NCI-H345 (cell line): ENCODE results near the gene GORASP1.

Experiments used
- DNase-seq: peaks from one replicate; lab custom pipeline; 2025; lab: John Stamatoyannopoulos, UW

Gene GORASP1

GRCh38 chr3:39107388-39108199, at the start of gene GORASP1, which contains the start of gene TTC21A:
Gene GORASP1, minus strand, starts transcription at chr3:39107627. Its CDS starts 86 bp downstream, at chr3:39107541.
Gene TTC21A, plus strand, starts transcription at chr3:39107680. Its CDS starts 158 bp downstream, at chr3:39107838.
- peak; percentile 75 for DNase-seq

GRCh38 chr3:39156421-39156820, 49.0 kb upstream of the GORASP1 start:
- no peak for DNase-seq

GRCh38 chr3:39154280-39155021, 47.0 kb upstream of the GORASP1 start:
- no peak for DNase-seq

DNA sequence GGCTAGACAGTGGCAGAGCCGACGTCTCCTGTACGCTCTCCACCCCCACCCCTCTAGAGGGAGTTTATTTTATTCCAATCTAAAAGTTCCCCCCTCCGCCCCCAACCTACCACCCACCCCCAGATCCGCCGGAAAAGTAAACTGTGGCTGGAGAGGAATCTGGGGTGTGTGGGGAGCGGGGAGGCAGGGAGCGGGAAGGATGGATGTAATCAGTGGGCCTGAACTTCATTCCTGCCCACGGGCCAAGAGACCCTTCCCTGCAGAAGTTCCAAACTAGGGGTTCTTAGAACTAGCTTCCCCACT, 46.5 kb upstream of the GORASP1 start:
- DNase-seq: no peak

DNA sequence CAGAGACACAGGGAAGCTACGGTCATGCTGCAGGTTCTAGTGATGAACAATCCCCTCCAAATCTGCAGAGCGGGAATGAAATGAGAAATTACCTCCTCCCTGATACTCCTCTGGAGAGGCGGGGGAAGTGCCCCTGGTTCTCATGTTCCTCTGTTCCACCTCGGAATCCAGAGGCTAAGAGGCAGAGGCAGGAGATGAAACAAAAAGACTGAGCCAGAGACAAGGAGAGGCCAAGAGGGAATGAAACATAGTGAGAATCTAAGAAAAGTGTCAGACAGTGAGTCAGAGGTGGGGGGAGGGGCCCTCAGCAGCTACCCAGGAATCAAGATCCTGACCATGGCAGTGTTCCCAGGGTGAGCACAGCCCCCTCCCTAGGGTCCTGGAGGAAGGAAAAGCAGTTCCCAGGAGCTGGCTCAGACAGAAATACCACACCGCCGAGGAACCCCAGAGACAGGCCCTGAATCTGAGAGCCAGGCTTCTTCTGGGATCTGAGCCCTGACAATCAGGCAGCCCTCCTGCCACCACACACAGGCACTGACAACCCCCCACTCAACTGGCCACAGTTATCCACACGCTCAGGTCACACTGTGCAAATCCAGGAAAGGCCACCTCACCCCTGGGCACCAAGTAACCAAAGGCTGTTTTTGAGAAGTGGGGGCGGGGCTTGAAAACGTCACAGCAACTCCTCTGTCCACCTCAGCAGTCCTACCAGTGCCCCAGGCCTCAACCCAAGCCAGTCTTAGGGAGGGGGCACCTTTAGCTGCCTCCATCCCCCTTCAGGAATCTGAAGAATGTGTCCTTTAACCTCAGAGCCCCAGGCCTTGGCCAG, 43.6 kb upstream of the GORASP1 start:
- DNase-seq: no peak

DNA sequence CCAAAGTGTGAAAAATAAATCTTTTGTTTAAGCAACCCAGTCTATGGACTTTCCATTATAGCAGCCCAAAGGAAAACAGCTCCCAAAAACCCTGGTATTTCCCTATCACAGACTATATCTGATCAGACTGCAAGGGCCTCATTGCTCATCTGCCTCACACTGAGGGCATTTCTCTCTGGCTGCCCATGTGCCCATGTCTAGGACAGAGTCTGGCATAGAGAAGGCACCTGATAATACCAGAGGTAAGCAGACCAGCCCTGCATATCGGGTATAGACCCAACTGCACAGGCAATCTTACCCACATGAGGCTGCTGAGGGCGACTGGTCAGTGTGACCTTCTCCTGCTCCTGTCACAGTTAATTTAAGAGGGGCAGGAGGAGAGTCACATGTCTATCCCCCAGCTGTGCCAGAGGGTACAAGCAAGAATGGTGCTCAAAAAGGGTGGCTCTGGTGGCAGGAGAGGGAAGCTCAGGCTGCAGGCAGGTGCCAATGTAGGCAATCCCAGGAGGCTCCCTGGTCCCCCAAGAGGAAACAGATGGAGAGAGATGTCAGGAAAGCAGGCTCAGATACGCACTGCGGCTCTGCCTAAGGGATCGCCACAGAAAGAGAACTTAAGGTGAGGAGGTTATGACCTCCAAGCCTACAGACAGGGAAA, 42.8 kb upstream of the GORASP1 start:
- DNase-seq: no peak

DNA sequence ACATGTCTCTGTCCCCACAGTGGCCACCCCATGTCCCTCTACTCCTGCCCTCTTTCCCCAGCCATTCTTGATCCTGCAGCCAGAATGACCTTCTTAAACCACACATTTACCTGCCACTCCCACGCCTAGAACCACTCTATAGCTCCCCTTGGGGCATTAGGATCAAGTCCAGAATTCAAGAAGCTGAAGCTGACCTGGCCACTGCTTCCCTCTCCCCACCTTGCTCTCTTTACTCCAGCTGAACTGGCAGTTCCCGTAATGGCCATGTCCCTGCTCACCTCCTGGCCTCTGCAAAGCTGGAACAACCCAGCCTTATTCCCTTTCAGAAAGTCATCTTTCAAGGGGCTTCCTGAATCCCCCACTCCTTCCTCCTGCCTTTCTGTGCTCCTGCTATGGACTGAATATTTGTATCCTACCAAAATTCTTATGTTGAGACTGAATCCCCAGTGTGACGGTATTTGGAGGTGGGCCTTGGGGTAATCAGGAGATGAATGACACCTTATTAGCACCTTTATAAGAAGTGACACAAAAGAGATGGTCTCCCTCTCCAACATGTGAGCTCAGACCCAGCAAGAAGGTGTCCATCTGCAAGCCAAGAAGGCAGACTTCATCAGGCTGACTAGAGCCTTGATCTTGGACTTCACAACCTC, 42.2 kb upstream of the GORASP1 start:
- no peak for DNase-seq

- no peak for DNase-seq
Observed at GRCh38 chr3:39149059-39149455, 41.6 kb upstream of the GORASP1 start.

DNA sequence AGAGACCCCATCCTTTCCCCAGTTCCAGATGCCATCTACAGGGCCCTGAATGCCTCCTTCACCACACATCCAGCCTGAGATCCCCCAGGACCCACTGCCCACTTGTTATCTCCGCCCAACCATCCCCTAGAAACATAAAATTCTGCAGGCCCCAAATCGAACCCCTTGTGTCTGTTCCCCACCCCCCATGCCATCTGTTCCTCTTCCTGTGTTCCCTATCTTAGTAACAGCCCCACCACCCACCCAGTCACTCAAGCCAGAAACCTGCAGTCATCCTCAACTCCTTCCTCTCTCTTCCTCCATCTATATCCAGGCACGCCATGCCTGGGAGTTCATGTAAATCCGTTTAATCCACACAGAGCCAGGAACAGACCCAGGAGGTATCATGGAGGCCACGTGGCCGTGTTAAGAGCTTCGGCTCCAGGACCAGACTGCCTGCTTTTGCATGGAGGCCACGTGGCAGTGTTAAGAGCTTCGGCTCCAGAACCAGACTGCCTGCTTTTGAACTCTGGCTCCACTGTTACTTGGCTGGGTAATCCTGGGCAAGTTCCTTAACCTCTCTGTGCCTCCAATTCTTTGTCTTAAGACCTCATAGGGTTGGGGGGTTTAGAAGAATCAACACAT, 41.1 kb upstream of the GORASP1 start:
- DNase-seq: no peak

DNA sequence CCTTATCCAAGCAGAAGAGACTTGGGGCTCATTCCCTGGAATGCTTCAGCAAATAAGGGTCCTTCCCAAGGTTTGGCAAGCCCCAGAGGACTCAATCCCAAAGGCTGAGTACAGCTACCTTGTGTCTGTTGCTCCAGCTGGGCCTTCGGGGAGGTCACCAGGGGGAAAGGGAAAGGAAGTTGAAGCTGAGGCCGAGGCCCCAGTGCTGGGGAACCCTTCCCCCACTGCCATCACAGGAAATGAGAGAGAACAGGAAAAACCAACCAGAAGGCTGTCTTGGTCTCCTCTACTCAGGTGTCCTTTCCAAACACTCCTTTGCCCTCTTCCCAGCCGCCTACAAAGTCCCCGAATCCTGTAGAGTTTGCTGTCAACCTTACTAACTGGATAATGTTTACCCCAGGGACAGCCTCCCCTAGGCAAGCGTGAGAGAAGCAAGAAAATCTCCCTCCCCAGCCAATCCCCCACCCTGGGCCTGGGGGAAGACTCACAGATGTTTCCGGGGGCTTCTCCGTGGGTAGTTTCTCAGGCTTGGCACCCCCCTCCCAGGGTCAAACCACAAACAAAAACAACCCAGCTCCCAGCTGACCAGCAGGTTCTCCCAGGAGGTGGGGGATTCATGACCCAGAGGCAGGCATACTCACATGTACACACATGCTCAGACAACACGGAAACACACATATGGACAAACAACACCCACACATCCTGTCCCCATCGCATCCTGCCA, 40.4 kb upstream of the GORASP1 start:
- DNase-seq: no peak

GRCh38 chr3:39146611-39147591, 39.5 kb upstream of the GORASP1 start:
- no peak for DNase-seq

GRCh38 chr3:39146083-39146501, 38.7 kb upstream of the GORASP1 start:
- no peak for DNase-seq

DNA sequence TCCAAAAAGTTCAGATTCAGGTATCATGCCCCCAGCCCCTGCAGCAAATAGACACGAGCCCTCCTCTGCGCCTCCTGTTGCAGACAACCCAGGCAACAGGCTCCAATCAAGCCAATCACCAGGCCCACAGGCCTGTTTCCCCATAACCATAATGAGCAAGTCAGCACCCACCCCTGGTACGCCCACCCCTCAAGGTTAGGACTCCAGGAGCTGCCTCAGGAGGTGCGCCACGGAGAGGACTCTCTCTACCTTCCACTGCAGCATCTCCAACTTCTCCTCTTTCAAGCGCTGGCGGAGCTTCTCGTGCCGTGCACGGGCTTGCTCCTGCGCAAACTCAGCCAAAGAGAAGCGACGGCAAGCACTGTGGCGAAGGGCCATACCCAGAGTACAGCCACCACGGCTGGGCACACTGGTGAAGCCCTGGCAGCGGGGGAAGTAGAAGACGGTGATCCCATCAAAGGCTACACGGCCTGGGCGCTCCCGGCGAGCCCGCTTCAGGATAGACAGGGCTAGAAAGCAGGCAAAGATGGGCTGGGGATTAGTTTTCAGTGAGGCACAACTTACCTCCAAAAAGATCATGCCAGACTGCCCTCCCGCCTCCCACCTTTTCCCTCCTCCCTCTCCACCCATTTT, 37.4 kb upstream of the GORASP1 start:
- DNase-seq: no peak

GRCh38 chr3:39144095-39144747, 36.8 kb upstream of the GORASP1 start:
- DNase-seq: peak; percentile 74

- no peak for DNase-seq
Observed at GRCh38 chr3:39143051-39143885, 35.8 kb upstream of the GORASP1 start.

DNA sequence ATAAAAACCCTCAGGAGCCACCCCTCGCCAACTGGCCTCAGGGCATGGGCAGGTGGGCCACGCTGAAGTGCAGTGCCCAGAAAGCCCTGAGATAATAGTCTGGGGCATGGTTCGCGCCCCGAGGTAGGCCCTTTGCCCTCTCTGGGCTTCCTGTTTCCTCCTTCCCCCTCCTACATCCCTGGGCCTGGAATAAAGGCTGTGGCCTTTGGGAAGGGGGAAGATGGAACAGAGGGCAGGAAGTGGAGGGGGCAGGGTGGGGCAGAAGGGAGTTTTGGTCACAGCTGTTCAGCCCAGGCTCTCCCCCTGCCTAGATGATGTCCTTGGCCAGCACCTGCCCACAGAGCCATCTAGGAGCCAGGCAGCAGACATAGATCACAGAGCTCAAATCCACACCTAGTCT, 34.6 kb upstream of the GORASP1 start:
- no peak for DNase-seq
